Neural cell (in vitro differentiated cells): ENCODE results near the gene SLC38A4.

Source experiments
- EP300 ChIP-seq: fragments of 450-650 bp; conservative IDR thresholded peaks from 2 replicates; pipeline ENCODE4 v1.6.1; 2014; ENCODE audit warnings: antibody characterized with exemption, mild to moderate bottlenecking, moderate library complexity; ENCODE audit not compliant: poor library complexity, severe bottlenecking
- MXI1 ChIP-seq: fragments of 450-650 bp; conservative IDR thresholded peaks from 2 replicates; pipeline ENCODE4 v1.6.1; 2014; ENCODE audit warnings: antibody characterized with exemption, mild to moderate bottlenecking; ENCODE audit not compliant: poor library complexity, severe bottlenecking
- SMC3 ChIP-seq: fragments of 450-650 bp; conservative IDR thresholded peaks from 2 replicates; pipeline ENCODE4 v1.6.1; 2014; ENCODE audit warnings: antibody characterized with exemption, mild to moderate bottlenecking, moderate library complexity; ENCODE audit not compliant: poor library complexity
- TF ChIP-seq, protein P1 (sequence below): fragments of 450-650 bp; IDR thresholded peaks from 2 replicates; pipeline ENCODE4 v1.5.1; 2014; ENCODE audit warnings: antibody characterized with exemption, mild to moderate bottlenecking, moderate library complexity; ENCODE audit not compliant: poor library complexity, severe bottlenecking
- TF ChIP-seq, protein P2 (sequence below): IDR thresholded peaks from 2 replicates; pipeline ENCODE4 v1.6.1; 2012; ENCODE audit warnings: borderline replicate concordance

DNA sequence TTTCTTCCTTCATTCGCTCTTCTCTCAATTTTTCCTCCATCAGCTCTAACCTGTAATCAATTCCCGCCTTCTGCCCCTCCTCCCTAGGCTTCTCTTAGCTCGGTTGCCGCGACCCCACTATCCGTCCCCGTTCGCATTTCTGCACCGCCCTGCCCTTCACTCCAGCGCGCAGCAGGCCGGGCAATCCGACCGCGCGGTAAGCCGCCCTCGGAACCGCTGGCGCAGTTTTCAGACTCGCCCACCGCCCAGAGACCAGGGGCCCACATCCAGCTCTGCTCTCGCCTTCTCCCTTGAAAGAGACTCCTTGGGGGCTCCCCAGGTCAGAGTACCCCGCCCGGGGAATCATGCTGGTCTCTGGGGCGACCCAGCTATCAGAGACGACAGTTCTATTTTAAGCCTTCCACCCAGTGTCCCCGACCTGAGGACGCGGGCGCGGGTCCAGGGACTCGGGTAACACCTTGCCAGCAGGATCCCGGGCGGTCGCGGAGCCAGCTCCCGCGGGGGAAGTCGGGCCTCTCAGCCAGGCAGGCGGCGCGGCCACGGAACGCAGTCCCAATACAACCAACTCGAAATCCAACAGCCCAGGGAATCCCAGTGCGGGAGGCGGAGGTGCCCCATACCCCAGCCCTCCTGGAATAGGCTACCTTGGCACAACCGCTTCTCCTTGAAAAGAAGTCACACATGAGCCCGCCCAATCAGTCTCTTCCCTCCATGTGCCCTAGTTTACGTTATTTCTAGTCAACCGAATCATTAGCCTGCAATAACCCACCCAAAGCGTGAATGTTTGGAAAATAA lies 5.7 kb upstream of the SLC38A4 start:
- TF ChIP-seq, protein P1, sequence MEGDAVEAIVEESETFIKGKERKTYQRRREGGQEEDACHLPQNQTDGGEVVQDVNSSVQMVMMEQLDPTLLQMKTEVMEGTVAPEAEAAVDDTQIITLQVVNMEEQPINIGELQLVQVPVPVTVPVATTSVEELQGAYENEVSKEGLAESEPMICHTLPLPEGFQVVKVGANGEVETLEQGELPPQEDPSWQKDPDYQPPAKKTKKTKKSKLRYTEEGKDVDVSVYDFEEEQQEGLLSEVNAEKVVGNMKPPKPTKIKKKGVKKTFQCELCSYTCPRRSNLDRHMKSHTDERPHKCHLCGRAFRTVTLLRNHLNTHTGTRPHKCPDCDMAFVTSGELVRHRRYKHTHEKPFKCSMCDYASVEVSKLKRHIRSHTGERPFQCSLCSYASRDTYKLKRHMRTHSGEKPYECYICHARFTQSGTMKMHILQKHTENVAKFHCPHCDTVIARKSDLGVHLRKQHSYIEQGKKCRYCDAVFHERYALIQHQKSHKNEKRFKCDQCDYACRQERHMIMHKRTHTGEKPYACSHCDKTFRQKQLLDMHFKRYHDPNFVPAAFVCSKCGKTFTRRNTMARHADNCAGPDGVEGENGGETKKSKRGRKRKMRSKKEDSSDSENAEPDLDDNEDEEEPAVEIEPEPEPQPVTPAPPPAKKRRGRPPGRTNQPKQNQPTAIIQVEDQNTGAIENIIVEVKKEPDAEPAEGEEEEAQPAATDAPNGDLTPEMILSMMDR = no peak
- TF ChIP-seq EP300 (no peak), SMC3 (no peak), MXI1 (no peak)
- TF ChIP-seq, protein P2, sequence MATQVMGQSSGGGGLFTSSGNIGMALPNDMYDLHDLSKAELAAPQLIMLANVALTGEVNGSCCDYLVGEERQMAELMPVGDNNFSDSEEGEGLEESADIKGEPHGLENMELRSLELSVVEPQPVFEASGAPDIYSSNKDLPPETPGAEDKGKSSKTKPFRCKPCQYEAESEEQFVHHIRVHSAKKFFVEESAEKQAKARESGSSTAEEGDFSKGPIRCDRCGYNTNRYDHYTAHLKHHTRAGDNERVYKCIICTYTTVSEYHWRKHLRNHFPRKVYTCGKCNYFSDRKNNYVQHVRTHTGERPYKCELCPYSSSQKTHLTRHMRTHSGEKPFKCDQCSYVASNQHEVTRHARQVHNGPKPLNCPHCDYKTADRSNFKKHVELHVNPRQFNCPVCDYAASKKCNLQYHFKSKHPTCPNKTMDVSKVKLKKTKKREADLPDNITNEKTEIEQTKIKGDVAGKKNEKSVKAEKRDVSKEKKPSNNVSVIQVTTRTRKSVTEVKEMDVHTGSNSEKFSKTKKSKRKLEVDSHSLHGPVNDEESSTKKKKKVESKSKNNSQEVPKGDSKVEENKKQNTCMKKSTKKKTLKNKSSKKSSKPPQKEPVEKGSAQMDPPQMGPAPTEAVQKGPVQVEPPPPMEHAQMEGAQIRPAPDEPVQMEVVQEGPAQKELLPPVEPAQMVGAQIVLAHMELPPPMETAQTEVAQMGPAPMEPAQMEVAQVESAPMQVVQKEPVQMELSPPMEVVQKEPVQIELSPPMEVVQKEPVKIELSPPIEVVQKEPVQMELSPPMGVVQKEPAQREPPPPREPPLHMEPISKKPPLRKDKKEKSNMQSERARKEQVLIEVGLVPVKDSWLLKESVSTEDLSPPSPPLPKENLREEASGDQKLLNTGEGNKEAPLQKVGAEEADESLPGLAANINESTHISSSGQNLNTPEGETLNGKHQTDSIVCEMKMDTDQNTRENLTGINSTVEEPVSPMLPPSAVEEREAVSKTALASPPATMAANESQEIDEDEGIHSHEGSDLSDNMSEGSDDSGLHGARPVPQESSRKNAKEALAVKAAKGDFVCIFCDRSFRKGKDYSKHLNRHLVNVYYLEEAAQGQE = no peak
